Lower leg skin (tissue), 3 donors: ENCODE data around the gene ZNF417.

Experiments used
- POLR2A ChIP-seq, 2 donors: fragments of 450-650 bp; IDR thresholded peaks; one replicate each; pipeline ENCODE4 v1.6.1; 2016 to 2017; ENCODE audit warnings: antibody characterized with exemption in 2 of 2, mild to moderate bottlenecking in 1 of 2, moderate library complexity in 1 of 2
- TF ChIP-seq, protein P1 (sequence below), 3 donors: fragments of 450-650 bp; IDR thresholded peaks; one replicate each; pipeline ENCODE4 v1.5.1; 2016; ENCODE audit warnings: antibody characterized with exemption in 3 of 3, mild to moderate bottlenecking in 3 of 3, moderate library complexity in 2 of 3

DNA sequence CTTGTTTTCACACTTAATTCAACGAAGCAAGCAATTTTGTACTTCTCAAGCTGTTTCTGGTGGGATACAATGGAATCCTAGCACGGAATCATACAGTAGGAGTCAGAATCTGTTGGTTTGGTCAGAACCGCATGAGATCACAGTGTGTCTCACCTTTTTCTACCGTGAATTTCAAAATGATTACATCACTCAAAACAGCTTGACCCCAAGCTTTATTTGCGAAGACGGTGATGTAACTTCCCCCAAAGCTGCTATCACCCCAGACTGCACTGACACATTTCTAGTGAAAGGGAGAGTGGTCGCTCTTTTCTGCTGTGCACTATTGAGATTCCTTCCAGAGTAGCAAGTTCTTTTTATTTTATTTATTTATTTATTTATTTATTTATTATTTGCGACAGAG, 48.4 kb upstream of the ZNF417 start:
- TF ChIP-seq, protein P1, sequence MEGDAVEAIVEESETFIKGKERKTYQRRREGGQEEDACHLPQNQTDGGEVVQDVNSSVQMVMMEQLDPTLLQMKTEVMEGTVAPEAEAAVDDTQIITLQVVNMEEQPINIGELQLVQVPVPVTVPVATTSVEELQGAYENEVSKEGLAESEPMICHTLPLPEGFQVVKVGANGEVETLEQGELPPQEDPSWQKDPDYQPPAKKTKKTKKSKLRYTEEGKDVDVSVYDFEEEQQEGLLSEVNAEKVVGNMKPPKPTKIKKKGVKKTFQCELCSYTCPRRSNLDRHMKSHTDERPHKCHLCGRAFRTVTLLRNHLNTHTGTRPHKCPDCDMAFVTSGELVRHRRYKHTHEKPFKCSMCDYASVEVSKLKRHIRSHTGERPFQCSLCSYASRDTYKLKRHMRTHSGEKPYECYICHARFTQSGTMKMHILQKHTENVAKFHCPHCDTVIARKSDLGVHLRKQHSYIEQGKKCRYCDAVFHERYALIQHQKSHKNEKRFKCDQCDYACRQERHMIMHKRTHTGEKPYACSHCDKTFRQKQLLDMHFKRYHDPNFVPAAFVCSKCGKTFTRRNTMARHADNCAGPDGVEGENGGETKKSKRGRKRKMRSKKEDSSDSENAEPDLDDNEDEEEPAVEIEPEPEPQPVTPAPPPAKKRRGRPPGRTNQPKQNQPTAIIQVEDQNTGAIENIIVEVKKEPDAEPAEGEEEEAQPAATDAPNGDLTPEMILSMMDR (IDR thresholded peaks at IDR 0.05) = no peak
- no peak for TF ChIP-seq POLR2A (IDR thresholded peaks at IDR 0.05)
